OCI-LY1 (cell line): ENCODE measurements around the gene SLF1.

Experiments
- EZH2 ChIP-seq: fragments of 200-600 bp; sonication (generic), shearing (Covaris generic); IDR thresholded peaks from 2 replicates; pipeline ENCODE4 v1.8.0; 2017; ENCODE audit warnings: borderline replicate concordance, mixed run types, mild to moderate bottlenecking, antibody characterized with exemption, low read length, moderate library complexity, mixed read lengths
- TF ChIP-seq, protein P1 (sequence below): fragments of 200-600 bp; sonication (generic), shearing (Covaris generic); IDR thresholded peaks from 2 replicates; pipeline ENCODE4 v1.5.1; 2017; ENCODE audit warnings: mild to moderate bottlenecking, antibody characterized with exemption, low read length, moderate library complexity, mixed read lengths

- TF ChIP-seq, protein P1, sequence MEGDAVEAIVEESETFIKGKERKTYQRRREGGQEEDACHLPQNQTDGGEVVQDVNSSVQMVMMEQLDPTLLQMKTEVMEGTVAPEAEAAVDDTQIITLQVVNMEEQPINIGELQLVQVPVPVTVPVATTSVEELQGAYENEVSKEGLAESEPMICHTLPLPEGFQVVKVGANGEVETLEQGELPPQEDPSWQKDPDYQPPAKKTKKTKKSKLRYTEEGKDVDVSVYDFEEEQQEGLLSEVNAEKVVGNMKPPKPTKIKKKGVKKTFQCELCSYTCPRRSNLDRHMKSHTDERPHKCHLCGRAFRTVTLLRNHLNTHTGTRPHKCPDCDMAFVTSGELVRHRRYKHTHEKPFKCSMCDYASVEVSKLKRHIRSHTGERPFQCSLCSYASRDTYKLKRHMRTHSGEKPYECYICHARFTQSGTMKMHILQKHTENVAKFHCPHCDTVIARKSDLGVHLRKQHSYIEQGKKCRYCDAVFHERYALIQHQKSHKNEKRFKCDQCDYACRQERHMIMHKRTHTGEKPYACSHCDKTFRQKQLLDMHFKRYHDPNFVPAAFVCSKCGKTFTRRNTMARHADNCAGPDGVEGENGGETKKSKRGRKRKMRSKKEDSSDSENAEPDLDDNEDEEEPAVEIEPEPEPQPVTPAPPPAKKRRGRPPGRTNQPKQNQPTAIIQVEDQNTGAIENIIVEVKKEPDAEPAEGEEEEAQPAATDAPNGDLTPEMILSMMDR = no peak
- no peak for TF ChIP-seq EZH2
Observed at GRCh38 chr5:94699562-94699961, 81.1 kb downstream of the SLF1 start.
